HEK293 (cell line): Measurements from ENCODE around the gene AATF.

Source experiments
- CTCF ChIP-seq: fragments of 450-650 bp; formaldehyde crosslinking; IDR thresholded peaks from 2 replicates; pipeline ENCODE4 v1.5.1; 2016; ENCODE audit warnings: missing biosample characterization, missing genetic modification characterization
- SCRT2 ChIP-seq: fragments of 450-650 bp; formaldehyde crosslinking; IDR thresholded peaks from 2 replicates; pipeline ENCODE4 v1.5.1; 2016; ENCODE audit warnings: missing biosample characterization, missing genetic modification characterization
- SP2 ChIP-seq: fragments of 450-650 bp; formaldehyde crosslinking; IDR thresholded peaks from 2 replicates; pipeline ENCODE4 v1.5.1; 2016; ENCODE audit warnings: missing biosample characterization, missing genetic modification characterization
- ZNF138 ChIP-seq: fragments of 450-650 bp; formaldehyde crosslinking; IDR thresholded peaks from 2 replicates; pipeline ENCODE4 v1.5.1; 2016; ENCODE audit warnings: missing biosample characterization, missing genetic modification characterization, borderline replicate concordance

- no peak for TF ChIP-seq CTCF (tag by site-specific recombination)
- no peak for TF ChIP-seq SP2 (tag by site-specific recombination)
- TF ChIP-seq ZNF138 (tag by site-specific recombination), result no peak
- TF ChIP-seq SCRT2, result no peak
These were observed 141.2 kb downstream of the AATF start for GRCh38 chr17:37089956-37090355.
